ENCODE measurements around the gene XDH. TPM values are rescaled to one million over a fixed set of nuclear protein-coding genes. Genes with fewer than 3 reads are reported as not detected.

XDH gene
- total RNA-seq, 4 donors from 2014 or later: 2.3 to 54.0 (median 39.0) TPM

DNA sequence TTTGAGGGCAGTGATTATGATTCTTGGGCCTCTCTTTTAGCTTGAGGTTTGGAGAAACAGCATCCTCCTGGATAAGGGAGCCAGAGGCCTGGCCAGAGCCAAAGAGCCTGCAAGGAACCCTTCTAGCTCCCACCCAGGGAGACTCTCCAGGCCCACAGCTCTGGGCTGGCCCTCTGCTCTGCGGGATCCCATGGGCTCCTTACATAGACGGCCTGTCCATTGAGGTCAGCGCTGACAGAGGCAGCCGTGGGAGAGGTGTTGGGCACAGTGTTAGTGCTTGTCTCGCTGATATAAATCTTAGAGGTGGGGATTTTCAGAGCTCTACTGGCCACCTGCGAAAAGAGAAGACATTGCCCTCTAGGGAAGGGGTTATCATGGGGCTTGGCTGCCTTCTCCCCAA lies 67.2 kb downstream of the XDH start:
- no peak for TF ChIP-seq POLR2A (IDR thresholded peaks at IDR 0.05)
- TF ChIP-seq CTCF (IDR thresholded peaks at IDR 0.05): no peak
- Histone ChIP-seq H3K4me3 (no peak overlapping the region), H3K4me1 (no peaks in the 10 kb centered on the region), H3K27ac (no peak overlapping the region), H3K9me3 (no peaks in the 10 kb centered on the region), H3K36me3 (peaks cover 0 to 3% (median 0%) of the 10 kb centered on the region in 3 donors), H3K27me3 (peaks cover 0 to 3% (median 0%) of the 10 kb centered on the region in 4 donors)
- DNase-seq: no peak
- 82 to 89% methylated on average over 1 to 5 of the region's 6 CpGs for WGBS, 2 donors
- intact Hi-C loops (cut with DNase I): no loop called here

DNA sequence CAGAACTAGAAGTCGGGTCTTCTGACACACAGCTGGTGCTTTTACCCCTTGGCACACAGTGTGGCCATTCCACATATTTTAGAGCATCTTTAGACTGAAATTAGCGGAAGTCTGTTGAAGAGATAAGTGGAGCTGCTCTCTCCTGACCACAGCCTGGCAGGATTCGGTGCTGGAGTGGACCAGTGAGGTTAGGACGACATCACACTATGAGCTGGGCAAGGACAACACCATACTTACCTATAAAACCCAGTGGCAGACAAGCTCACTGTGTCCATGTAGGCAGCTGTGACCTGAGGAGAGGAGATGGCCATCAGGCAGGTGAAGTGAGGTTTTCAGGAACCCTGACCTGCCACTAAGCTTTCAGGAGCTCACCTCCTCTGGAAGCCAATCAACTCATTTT lies 70.1 kb downstream of the XDH start:
- WGBS, 2 donors: 57 to 85% methylated on average over 1 to 4 of the region's 4 CpGs
- intact Hi-C loops (cut with DNase I): loop anchor here (5.0 kb wide), 1 partner anchor 627 kb away; no protein-coding TSS in a partner anchor
- no peak for TF ChIP-seq CTCF (IDR thresholded peaks at IDR 0.05)
- TF ChIP-seq POLR2A (IDR thresholded peaks at IDR 0.05): no peak
- H3K9me3 ChIP-seq: no peaks in the 10 kb centered on the region
- H3K27ac ChIP-seq: no peak overlapping the region
- no peak overlapping the region for H3K4me3 ChIP-seq
- H3K4me1 ChIP-seq: no peaks in the 10 kb centered on the region
- peaks cover 0 to 3% (median 0%) of the 10 kb centered on the region in 3 donors for H3K36me3 ChIP-seq
- H3K27me3 ChIP-seq: no peaks in the 10 kb centered on the region
- DNase-seq: no peak

DNA sequence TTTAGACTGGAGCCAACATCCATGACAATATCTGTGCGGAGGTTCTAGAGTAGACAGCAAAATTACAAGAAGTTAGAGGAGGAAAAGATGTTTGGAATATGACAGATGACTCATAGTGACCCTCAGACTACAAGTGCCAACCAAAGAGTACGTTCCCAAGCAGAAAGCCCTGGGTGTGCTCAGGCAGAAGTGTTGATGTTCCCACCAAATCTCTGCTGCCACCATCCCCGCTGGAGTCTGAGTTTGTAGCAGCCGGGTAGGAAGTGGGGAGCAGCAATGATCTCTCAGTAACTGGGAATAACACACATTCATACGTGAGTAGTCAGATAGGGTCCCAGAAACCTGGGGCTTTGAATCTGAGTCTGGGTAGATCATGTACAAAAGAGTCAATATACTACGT lies 73.2 kb downstream of the XDH start:
- H3K27ac ChIP-seq: no peak overlapping the region
- 77 to 79% methylated on average over 6 of the region's 6 CpGs for WGBS, 2 donors
- no peak overlapping the region for H3K4me3 ChIP-seq
- H3K27me3 ChIP-seq: no peaks in the 10 kb centered on the region
- DNase-seq: no peak
- intact Hi-C loops (cut with DNase I): loop anchor here (5.0 kb wide), 1 partner anchor 624 kb away; no protein-coding TSS in a partner anchor
- no peaks in the 10 kb centered on the region for H3K4me1 ChIP-seq
- H3K36me3 ChIP-seq: no peaks in the 10 kb centered on the region
- no peaks in the 10 kb centered on the region for H3K9me3 ChIP-seq
- no peak for TF ChIP-seq CTCF (IDR thresholded peaks at IDR 0.05)
- TF ChIP-seq POLR2A (IDR thresholded peaks at IDR 0.05): no peak

GRCh38 chr2:31339696-31340095 lies 74.8 kb downstream of the XDH start:
- Histone ChIP-seq H3K27me3 (no peaks in the 10 kb centered on the region), H3K9me3 (no peaks in the 10 kb centered on the region), H3K4me1 (no peaks in the 10 kb centered on the region), H3K36me3 (no peaks in the 10 kb centered on the region), H3K27ac (no peak overlapping the region), H3K4me3 (no peak overlapping the region)
- WGBS, 2 donors: 87 to 96% methylated on average over 9 of the region's 9 CpGs
- TF ChIP-seq POLR2A (IDR thresholded peaks at IDR 0.05) (no peak), CTCF (IDR thresholded peaks at IDR 0.05) (no peak)
- intact Hi-C loops (cut with DNase I): loop anchor here (5.0 kb wide), 1 partner anchor 622 kb away; no protein-coding TSS in a partner anchor
- no peak for DNase-seq

DNA sequence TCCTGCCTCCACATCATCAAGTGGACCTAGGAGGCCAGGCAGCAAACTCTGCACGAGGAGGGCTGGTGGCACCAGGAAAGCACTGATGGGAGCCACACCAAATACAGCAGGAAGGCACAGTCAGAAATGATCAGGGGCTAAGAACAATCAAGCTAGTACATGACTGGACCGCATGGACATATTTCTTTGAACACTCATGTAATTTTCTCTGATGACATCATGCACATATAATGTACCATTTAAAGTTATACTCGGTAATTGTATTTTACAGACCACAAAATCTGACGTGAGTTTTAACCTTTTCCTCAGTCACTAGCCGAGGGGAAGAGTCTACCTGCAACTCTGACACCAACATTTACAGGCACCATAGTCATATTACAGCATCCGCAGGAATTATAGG lies 76.7 kb downstream of the XDH start:
- TF ChIP-seq POLR2A (IDR thresholded peaks at IDR 0.05) (no peak), CTCF (IDR thresholded peaks at IDR 0.05) (no peak)
- H3K27ac ChIP-seq: no peak overlapping the region
- no peak for DNase-seq
- no peaks in the 10 kb centered on the region for H3K36me3 ChIP-seq
- intact Hi-C loops (cut with DNase I): no loop called here
- H3K4me3 ChIP-seq: no peak overlapping the region
- no peaks in the 10 kb centered on the region for H3K9me3 ChIP-seq
- H3K4me1 ChIP-seq: peaks cover 0 to 9% (median 0%) of the 10 kb centered on the region in 3 donors
- H3K27me3 ChIP-seq: peaks cover 0 to 5% (median 0%) of the 10 kb centered on the region in 4 donors
- 43 to 55% methylated on average over 6 of the region's 6 CpGs for WGBS, 2 donors

All from esophagus squamous epithelium (tissue), 5 donors.